Hepatocyte (in vitro differentiated cells): ENCODE measurements around the gene AOPEP. TPM values are rescaled to one million over a fixed set of nuclear protein-coding genes. Genes with fewer than 3 reads are reported as not detected.

Experiments
- DNase-seq: peaks from one replicate; pipeline ENCODE4 v3.0.0-alpha.2; 2016; ENCODE audit warnings: low spot score
- H2AFZ ChIP-seq: fragments of 200-600 bp; sonication (generic); 2 replicates; pipeline ENCODE4 v1.6.0; 2016; ENCODE audit warnings: antibody characterized with exemption, mild to moderate bottlenecking
- H3K27ac ChIP-seq: fragments of 200-600 bp; sonication (generic); 2 replicates; pipeline ENCODE4 v1.5.1; 2016; ENCODE audit warnings: mild to moderate bottlenecking
- H3K27me3 ChIP-seq: fragments of 200-600 bp; sonication (generic); 2 replicates; pipeline ENCODE4 v1.6.1; 2016
- H3K36me3 ChIP-seq: fragments of 200-600 bp; sonication (generic); replicated peaks from 2 replicates; pipeline ENCODE4 v1.5.1; 2016; ENCODE audit warnings: low read depth; ENCODE audit not compliant: insufficient read depth
- H3K4me1 ChIP-seq: fragments of 200-600 bp; sonication (generic); 2 replicates; pipeline ENCODE4 v1.5.1; 2016; ENCODE audit warnings: mild to moderate bottlenecking, moderate library complexity; ENCODE audit not compliant: insufficient read depth
- H3K4me2 ChIP-seq: fragments of 200-600 bp; sonication (generic); 2 replicates; pipeline ENCODE4 v1.6.0; 2016
- H3K4me3 ChIP-seq: fragments of 200-600 bp; sonication (generic); 2 replicates; pipeline ENCODE4 v1.5.1; 2016; ENCODE audit warnings: mild to moderate bottlenecking
- H3K79me2 ChIP-seq: fragments of 200-600 bp; sonication (generic); 2 replicates; pipeline ENCODE4 v1.6.0; 2017; ENCODE audit warnings: mild to moderate bottlenecking
- H3K9me2 ChIP-seq: fragments of 200-600 bp; sonication (generic); replicated peaks from 2 replicates; pipeline ENCODE4 v1.6.0; 2017; ENCODE audit warnings: mild to moderate bottlenecking; ENCODE audit not compliant: insufficient read depth
- H3K9me3 ChIP-seq: fragments of 200-600 bp; sonication (generic); 2 replicates; pipeline ENCODE4 v1.5.1; 2016; ENCODE audit warnings: low read depth, mild to moderate bottlenecking
- H4K20me1 ChIP-seq: fragments of 200-600 bp; sonication (generic); 2 replicates; pipeline ENCODE4 v1.6.0; 2016; ENCODE audit warnings: mild to moderate bottlenecking; ENCODE audit not compliant: insufficient read depth, poor library complexity, severe bottlenecking
- EZH2 ChIP-seq: fragments of 200-600 bp; sonication (generic); IDR thresholded peaks from 2 replicates; pipeline ENCODE4 v1.6.1; 2016; ENCODE audit warnings: antibody characterized with exemption, mild to moderate bottlenecking, borderline replicate concordance
- EZH2phosphoT487 ChIP-seq: fragments of 200-600 bp; sonication (generic); IDR thresholded peaks from one replicate; pipeline ENCODE4 v1.6.1; 2018; ENCODE audit warnings: antibody characterized with exemption, mild to moderate bottlenecking, low read depth, moderate library complexity; ENCODE audit not compliant: unreplicated experiment, severe bottlenecking
- WGBS: methylation state at CpG from one replicate; pipeline ENCODE4 v1.1.6; 2016; ENCODE audit warnings: low lambda C conversion rate; ENCODE audit errors: missing lambda C conversion rate; 5-methylcytosine and 5-hydroxymethylcytosine counted together
- polyA plus RNA-seq: library from polyadenylated mRNA; unstranded; fragments of >200 nt; fragmentation: Nextera tagmentation; extraction: Ambion mirVana; gene quantifications from 2 replicates; pipeline ENCODE4 v1.2.1, GENCODE V29; 2016
- total RNA-seq: library from RNA; depleted of rRNA; stranded (reverse); fragments of >200 nt; gene quantifications from 2 replicates; pipeline ENCODE4 v1.2.3, GENCODE V29; 2014
- TF ChIP-seq, protein P1 (sequence below): fragments of 200-600 bp; sonication (generic); IDR thresholded peaks from 2 replicates; pipeline ENCODE4 v1.5.1; 2016; ENCODE audit warnings: antibody characterized with exemption, mild to moderate bottlenecking; ENCODE audit not compliant: poor library complexity

Gene AOPEP
- total and polyA plus RNA-seq, 2 experiments from 2014 or later: 82.8 to 101 TPM

DNA sequence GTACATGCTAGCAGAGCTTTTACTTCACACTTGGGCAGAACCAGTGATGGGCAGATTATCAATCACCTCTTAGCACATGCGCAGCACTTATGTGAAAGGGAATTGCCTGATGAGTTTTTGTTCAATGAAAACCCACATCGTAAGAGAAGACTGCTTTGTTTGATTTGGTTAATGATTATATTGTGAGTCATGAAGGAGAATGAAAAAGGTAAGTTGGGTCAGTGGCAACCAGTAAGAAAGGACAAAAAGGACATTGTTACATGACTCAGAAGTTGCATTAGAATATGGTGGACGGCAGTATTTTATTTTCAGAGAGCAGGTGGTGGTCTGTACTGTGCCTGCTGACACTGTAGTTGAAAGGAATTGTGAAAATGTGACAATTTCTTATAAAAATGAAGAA, 127.4 kb downstream of the AOPEP start:
- no peaks in the 10 kb centered on the region for H3K27me3 ChIP-seq
- H3K79me2 ChIP-seq: peaks cover 11% of the 10 kb centered on the region
- H3K4me1 ChIP-seq: peaks cover 6% of the 10 kb centered on the region
- TF ChIP-seq EZH2phosphoT487 (no peak), EZH2 (no peak)
- TF ChIP-seq, protein P1, sequence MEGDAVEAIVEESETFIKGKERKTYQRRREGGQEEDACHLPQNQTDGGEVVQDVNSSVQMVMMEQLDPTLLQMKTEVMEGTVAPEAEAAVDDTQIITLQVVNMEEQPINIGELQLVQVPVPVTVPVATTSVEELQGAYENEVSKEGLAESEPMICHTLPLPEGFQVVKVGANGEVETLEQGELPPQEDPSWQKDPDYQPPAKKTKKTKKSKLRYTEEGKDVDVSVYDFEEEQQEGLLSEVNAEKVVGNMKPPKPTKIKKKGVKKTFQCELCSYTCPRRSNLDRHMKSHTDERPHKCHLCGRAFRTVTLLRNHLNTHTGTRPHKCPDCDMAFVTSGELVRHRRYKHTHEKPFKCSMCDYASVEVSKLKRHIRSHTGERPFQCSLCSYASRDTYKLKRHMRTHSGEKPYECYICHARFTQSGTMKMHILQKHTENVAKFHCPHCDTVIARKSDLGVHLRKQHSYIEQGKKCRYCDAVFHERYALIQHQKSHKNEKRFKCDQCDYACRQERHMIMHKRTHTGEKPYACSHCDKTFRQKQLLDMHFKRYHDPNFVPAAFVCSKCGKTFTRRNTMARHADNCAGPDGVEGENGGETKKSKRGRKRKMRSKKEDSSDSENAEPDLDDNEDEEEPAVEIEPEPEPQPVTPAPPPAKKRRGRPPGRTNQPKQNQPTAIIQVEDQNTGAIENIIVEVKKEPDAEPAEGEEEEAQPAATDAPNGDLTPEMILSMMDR: no peak
- H3K9me3 ChIP-seq: no peaks in the 10 kb centered on the region
- WGBS: 65% methylated on average over 3 of the region's 3 CpGs
- peak; percentile 28 for DNase-seq
- H3K9me2 ChIP-seq: no peaks in the 10 kb centered on the region
- no peak overlapping the region for H2AFZ ChIP-seq
- H3K4me3 ChIP-seq: no peak overlapping the region
- no peaks in the 10 kb centered on the region for H3K36me3 ChIP-seq
- peak overlapping the region; percentile 42 for H3K4me2 ChIP-seq
- H4K20me1 ChIP-seq: no peaks in the 10 kb centered on the region
- H3K27ac ChIP-seq: peak overlapping the region; percentile 83

DNA sequence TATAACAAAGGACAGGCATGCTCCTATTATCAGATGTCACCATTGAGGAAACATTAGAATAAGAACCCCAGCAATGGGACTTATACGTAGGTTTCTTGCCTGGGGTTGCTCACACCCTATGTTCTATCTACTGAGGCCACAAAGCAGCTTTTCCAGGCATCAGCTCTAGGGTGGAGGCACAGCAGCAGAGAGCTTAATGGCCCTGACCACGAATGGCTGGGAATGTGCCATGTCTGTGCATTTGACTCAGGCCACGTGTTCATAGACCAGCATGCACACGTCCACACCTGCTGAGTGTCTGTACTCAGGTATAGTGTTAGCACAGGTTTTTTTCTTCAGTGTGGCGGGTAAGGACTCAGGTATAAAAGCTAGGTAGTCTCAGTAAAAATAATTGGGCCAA, 129.4 kb downstream of the AOPEP start:
- TF ChIP-seq, protein P1: no peak
- TF ChIP-seq EZH2phosphoT487: no peak
- no peak for TF ChIP-seq EZH2
- H3K9me2 ChIP-seq: no peaks in the 10 kb centered on the region
- DNase-seq: no peak
- no peak overlapping the region for H3K27ac ChIP-seq
- no peaks in the 10 kb centered on the region for H3K36me3 ChIP-seq
- H3K27me3 ChIP-seq: no peaks in the 10 kb centered on the region
- H3K4me3 ChIP-seq: no peak overlapping the region
- H3K4me2 ChIP-seq: no peak overlapping the region
- H2AFZ ChIP-seq: no peak overlapping the region
- WGBS: 95% methylated on average over 5 of the region's 5 CpGs
- peaks cover 6% of the 10 kb centered on the region for H3K4me1 ChIP-seq
- no peaks in the 10 kb centered on the region for H3K9me3 ChIP-seq
- peaks cover 19% of the 10 kb centered on the region for H3K79me2 ChIP-seq
- H4K20me1 ChIP-seq: no peaks in the 10 kb centered on the region

DNA sequence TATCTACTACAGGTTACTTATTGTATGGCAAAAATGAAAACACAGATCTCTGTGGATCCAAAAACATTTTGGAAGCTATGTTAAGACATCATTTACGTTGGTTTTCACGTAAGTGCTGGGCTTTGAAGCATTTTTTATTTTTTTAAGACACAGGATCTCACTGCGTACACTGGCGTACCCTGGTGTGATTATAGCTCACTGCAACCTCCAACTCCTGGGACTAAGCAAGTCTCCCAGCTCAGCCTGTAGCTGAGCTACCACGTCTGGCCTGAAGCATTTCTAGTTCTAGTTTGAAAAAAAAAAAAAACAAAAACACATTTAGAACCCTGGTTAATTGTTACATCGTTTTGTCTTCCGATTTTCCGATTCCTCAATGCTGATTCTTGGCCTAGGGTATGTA, 131.3 kb downstream of the AOPEP start:
- no peaks in the 10 kb centered on the region for H3K9me3 ChIP-seq
- no peak overlapping the region for H2AFZ ChIP-seq
- no peak overlapping the region for H3K4me2 ChIP-seq
- DNase-seq: no peak
- H3K36me3 ChIP-seq: no peaks in the 10 kb centered on the region
- H3K27ac ChIP-seq: no peak overlapping the region
- H3K79me2 ChIP-seq: peaks cover 20% of the 10 kb centered on the region
- no peaks in the 10 kb centered on the region for H3K27me3 ChIP-seq
- H3K4me1 ChIP-seq: peaks cover 6% of the 10 kb centered on the region
- no peaks in the 10 kb centered on the region for H3K9me2 ChIP-seq
- TF ChIP-seq EZH2 (no peak), EZH2phosphoT487 (no peak)
- TF ChIP-seq, protein P1: no peak
- H3K4me3 ChIP-seq: no peak overlapping the region
- WGBS: 90% methylated on average over 8 of the region's 8 CpGs
- no peaks in the 10 kb centered on the region for H4K20me1 ChIP-seq

DNA sequence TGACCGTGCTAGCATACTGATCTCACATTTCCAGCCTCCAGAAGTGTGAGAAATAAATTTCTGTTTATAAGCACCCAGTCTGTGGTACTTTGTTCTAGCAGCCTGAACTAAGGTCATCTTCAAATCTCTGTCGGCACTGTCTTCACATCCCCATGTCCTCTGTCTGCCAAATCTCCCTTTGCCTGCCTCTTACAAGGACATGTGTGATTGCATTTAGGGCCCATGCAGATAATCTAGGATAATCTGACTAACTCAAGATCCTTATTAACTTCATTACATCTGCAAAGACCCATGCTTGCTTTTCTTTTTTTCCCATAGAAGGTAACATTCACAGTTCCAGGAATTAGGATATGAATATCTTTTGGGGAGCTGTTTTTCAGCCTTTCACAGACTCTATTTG, 132.7 kb downstream of the AOPEP start:
- H4K20me1 ChIP-seq: no peaks in the 10 kb centered on the region
- no peaks in the 10 kb centered on the region for H3K27me3 ChIP-seq
- H3K4me3 ChIP-seq: no peak overlapping the region
- WGBS: 89% methylated on average over 2 of the region's 2 CpGs
- H2AFZ ChIP-seq: no peak overlapping the region
- no peak overlapping the region for H3K27ac ChIP-seq
- no peak overlapping the region for H3K4me2 ChIP-seq
- peaks cover 20% of the 10 kb centered on the region for H3K79me2 ChIP-seq
- TF ChIP-seq, protein P1: no peak
- no peak for TF ChIP-seq EZH2phosphoT487
- no peak for TF ChIP-seq EZH2
- DNase-seq: no peak
- H3K36me3 ChIP-seq: no peaks in the 10 kb centered on the region
- H3K9me3 ChIP-seq: no peaks in the 10 kb centered on the region
- H3K4me1 ChIP-seq: peaks cover 8% of the 10 kb centered on the region
- no peaks in the 10 kb centered on the region for H3K9me2 ChIP-seq
